Right kidney (tissue), 9 donors: Measurements from ENCODE around the gene NAIF1.
A peak's percentile ranks its signal among the peaks of the same experiment; 100 is the strongest.
"Not testable (repeated sequence)": the region's sequence is repeated elsewhere in the genome, so short reads cannot be mapped to it uniquely, and the experiment has no call there.

Source experiments
- DNase-seq: peaks from one replicate; pipeline ENCODE4 v3.0.0-alpha.2; 2016
- long read RNA-seq, 8 donors: transcript quantifications; one replicate each; lab custom pipeline, GENCODE V29; 2026

The NAIF1 gene
- long read RNA-seq, donor 1, partial matches to known transcripts: 0 of 1 reads
- long read RNA-seq, donor 1, other reads (novel, unspliced or antisense): 0 of 1 reads
- long read RNA-seq, donor 2, partial matches to known transcripts: 0 of 1 reads
- long read RNA-seq, donor 2, other reads (novel, unspliced or antisense): 0 of 1 reads
- long read RNA-seq, donor 3, partial matches to known transcripts: 0 of 1 reads
- long read RNA-seq, donor 3, other reads (novel, unspliced or antisense): 0 of 1 reads
- long read RNA-seq, donor 4, partial matches to known transcripts: 0 of 4 reads
- long read RNA-seq, donor 4, other reads (novel, unspliced or antisense): 0 of 4 reads
- long read RNA-seq, donor 5, partial matches to known transcripts: 0 of 2 reads
- long read RNA-seq, donor 5, other reads (novel, unspliced or antisense): 0 of 2 reads
- long read RNA-seq, donor 6, partial matches to known transcripts: 5 of 10 reads
- long read RNA-seq, donor 6, other reads (novel, unspliced or antisense): 0 of 10 reads
- long read RNA-seq, donor 7, transcript NAIF1-201 (2 exons, 3,399 nt): major isoform, 6 of 7 reads
- long read RNA-seq, donor 7, partial matches to known transcripts: 0 of 7 reads
- long read RNA-seq, donor 7, other reads (novel, unspliced or antisense): 0 of 7 reads
- long read RNA-seq, donor 8, partial matches to known transcripts: 0 of 2 reads
- long read RNA-seq, donor 8, other reads (novel, unspliced or antisense): 0 of 2 reads

GRCh38 chr9:128066713-128067644, at the start of gene NAIF1:
TSS of gene NAIF1 (minus strand) at chr9:128067320. CDS start at chr9:128067101, 219 bp downstream.
- DNase-seq: peak; percentile 91

- DNase-seq: no peak
Observed at GRCh38 chr9:128116104-128117083, 49.3 kb upstream of the NAIF1 start.

- peak; percentile 23 for DNase-seq
Observed at GRCh38 chr9:128115187-128116103, 48.3 kb upstream of the NAIF1 start.

- DNase-seq: peak; percentile 25
Observed at GRCh38 chr9:128114326-128115186, 47.4 kb upstream of the NAIF1 start.

GRCh38 chr9:128113526-128114325, 46.6 kb upstream of the NAIF1 start:
- DNase-seq: no peak

- not testable (repeated sequence) for DNase-seq
Observed at GRCh38 chr9:128111726-128112125, 44.6 kb upstream of the NAIF1 start.

- DNase-seq: no peak
Observed at GRCh38 chr9:128109050-128109709, 42.1 kb upstream of the NAIF1 start.

GRCh38 chr9:128108269-128109049, 41.3 kb upstream of the NAIF1 start:
- DNase-seq: no peak

- DNase-seq: no peak
Observed at GRCh38 chr9:128107468-128108268, 40.5 kb upstream of the NAIF1 start.

GRCh38 chr9:128106940-128107467, 39.9 kb upstream of the NAIF1 start:
- DNase-seq: no peak

- no peak for DNase-seq
Observed at GRCh38 chr9:128106181-128106939, 39.2 kb upstream of the NAIF1 start.

- no peak for DNase-seq
Observed at GRCh38 chr9:128105538-128106175, 38.5 kb upstream of the NAIF1 start.

- DNase-seq: no peak
Observed at GRCh38 chr9:128104171-128104618, 37.1 kb upstream of the NAIF1 start.

GRCh38 chr9:128103589-128103962, 36.5 kb upstream of the NAIF1 start:
- no peak for DNase-seq
